WTC11 (cell line): ENCODE measurements around the gene PLPP3. TPM values are rescaled to one million over a fixed set of nuclear protein-coding genes. Genes with fewer than 3 reads are reported as not detected.

ENCODE experiments used
- ATAC-seq: fragments of 200-7000 bp; cut with Tn5 transposase; 2 replicates; pipeline ENCODE4 v1.10.0; 2021; ENCODE audit warnings: mild to moderate bottlenecking, moderate library complexity
- CTCF ChIA-PET: fragments of 300-600 bp; sonication (Branson Sonifier 250); formaldehyde crosslinking; loops from one replicate; lab custom pipeline; 2021; ENCODE audit warnings: antibody characterized with exemption; lab: Charles Lee
- POLR2A ChIA-PET: fragments of 350-600 bp; sonication (Branson Sonifier 250); formaldehyde crosslinking; loops from one replicate; lab custom pipeline; 2021; ENCODE audit warnings: antibody characterized with exemption; lab: Charles Lee
- DNase-seq: peaks from one replicate; pipeline ENCODE4 v3.0.0; 2021; ENCODE audit warnings: low spot score
- H3K27ac Mint-ChIP-seq: 2 replicates; pipeline ENCODE4 v1.8.0; 2021; ENCODE audit warnings: mixed read lengths
- H3K27me3 Mint-ChIP-seq: 2 replicates; pipeline ENCODE4 v1.8.0; 2021; ENCODE audit warnings: low read depth, mild to moderate bottlenecking, moderate library complexity, mixed read lengths
- H3K36me3 Mint-ChIP-seq: 2 replicates; pipeline ENCODE4 v1.8.0; 2021; ENCODE audit warnings: mixed read lengths
- H3K4me1 Mint-ChIP-seq: 2 replicates; pipeline ENCODE4 v1.8.0; 2022; ENCODE audit warnings: mixed read lengths
- H3K4me3 Mint-ChIP-seq: 2 replicates; pipeline ENCODE4 v1.8.0; 2021; ENCODE audit warnings: mild to moderate bottlenecking, moderate library complexity, mixed read lengths
- H3K9me3 Mint-ChIP-seq: 2 replicates; pipeline ENCODE4 v1.8.0; 2021; ENCODE audit warnings: mixed read lengths
- AFF4 ChIP-seq: sonication (generic); formaldehyde crosslinking; IDR thresholded peaks from 2 replicates; pipeline ENCODE4 v1.8.1; 2023; ENCODE audit warnings: mild to moderate bottlenecking, missing genetic modification reagents, borderline replicate concordance
- CTCF ChIP-seq: fragments of 200-600 bp; IDR thresholded peaks from 2 replicates; pipeline ENCODE4 v1.8.0; 2022; ENCODE audit warnings: antibody characterized with exemption
- ESRRA ChIP-seq: sonication (generic); formaldehyde crosslinking; IDR thresholded peaks from 2 replicates; pipeline ENCODE4 v1.8.1; 2022; ENCODE audit warnings: mild to moderate bottlenecking, missing genetic modification reagents, borderline replicate concordance
- FOXJ3 ChIP-seq: sonication (generic); formaldehyde crosslinking; IDR thresholded peaks from 2 replicates; pipeline ENCODE4 v1.9.0; 2021; ENCODE audit warnings: missing genetic modification reagents, mild to moderate bottlenecking, borderline replicate concordance
- FOXP1 ChIP-seq: sonication (generic); formaldehyde crosslinking; IDR thresholded peaks from 2 replicates; pipeline ENCODE4 v1.8.0; 2022; ENCODE audit warnings: missing genetic modification reagents, mild to moderate bottlenecking, moderate library complexity, borderline replicate concordance
- FOXP4 ChIP-seq: sonication (generic); formaldehyde crosslinking; IDR thresholded peaks from 2 replicates; pipeline ENCODE4 v1.8.0; 2022; ENCODE audit warnings: mild to moderate bottlenecking, missing genetic modification reagents
- GRHL2 ChIP-seq: fragments of 250-450 bp; sonication (Bioruptor Pico); IDR thresholded peaks from 2 replicates; pipeline ENCODE4 v1.8.0; 2022; ENCODE audit warnings: mild to moderate bottlenecking, moderate library complexity; ENCODE audit not compliant: insufficient replicate concordance, severe bottlenecking
- GTF2I ChIP-seq: fragments of 250-450 bp; sonication (Bioruptor Pico); conservative IDR thresholded peaks from 2 replicates; pipeline ENCODE4 v1.4.0; 2021; ENCODE audit warnings: mild to moderate bottlenecking
- HMGA2 ChIP-seq: fragments of 250-450 bp; sonication (Bioruptor Pico); IDR thresholded peaks from 2 replicates; pipeline ENCODE4 v1.4.0; 2021; ENCODE audit warnings: mild to moderate bottlenecking, moderate library complexity
- HMGXB4 ChIP-seq: sonication (generic); formaldehyde crosslinking; IDR thresholded peaks from 2 replicates; pipeline ENCODE4 v1.8.1; 2023; ENCODE audit warnings: mild to moderate bottlenecking, moderate library complexity, missing genetic modification reagents
- KAT7 ChIP-seq: sonication (generic); formaldehyde crosslinking; IDR thresholded peaks from 2 replicates; pipeline ENCODE4 v1.8.1; 2023; ENCODE audit warnings: missing genetic modification reagents, mild to moderate bottlenecking, borderline replicate concordance
- PRRX2 ChIP-seq: fragments of 250-450 bp; sonication (Bioruptor Pico); IDR thresholded peaks from 2 replicates; pipeline ENCODE4 v1.8.0; 2021; ENCODE audit warnings: mild to moderate bottlenecking
- SMAD3 ChIP-seq: sonication (generic); formaldehyde crosslinking; IDR thresholded peaks from 2 replicates; pipeline ENCODE4 v1.8.0; 2022; ENCODE audit warnings: missing genetic modification reagents, mild to moderate bottlenecking, borderline replicate concordance
- TEAD1 ChIP-seq: sonication (generic); formaldehyde crosslinking; IDR thresholded peaks from 2 replicates; pipeline ENCODE4 v1.8.0; 2022; ENCODE audit warnings: mild to moderate bottlenecking, missing genetic modification reagents
- TEAD4 ChIP-seq: sonication (generic); formaldehyde crosslinking; IDR thresholded peaks from 2 replicates; pipeline ENCODE4 v1.8.0; 2022; ENCODE audit warnings: mild to moderate bottlenecking, missing genetic modification reagents
- TP53 ChIP-seq: sonication (generic); formaldehyde crosslinking; IDR thresholded peaks from 2 replicates; pipeline ENCODE4 v1.8.1; 2023; ENCODE audit warnings: mild to moderate bottlenecking, missing genetic modification reagents
- ZBTB21 ChIP-seq: sonication (generic); formaldehyde crosslinking; IDR thresholded peaks from 2 replicates; pipeline ENCODE4 v1.8.1; 2023; ENCODE audit warnings: mild to moderate bottlenecking, missing genetic modification reagents, borderline replicate concordance
- ZMAT4 ChIP-seq: fragments of 250-450 bp; sonication (Bioruptor Pico); IDR thresholded peaks from 2 replicates; pipeline ENCODE4 v1.9.0; 2021; ENCODE audit warnings: mild to moderate bottlenecking
- ZNF512 ChIP-seq: sonication (generic); formaldehyde crosslinking; IDR thresholded peaks from 2 replicates; pipeline ENCODE4 v1.8.1; 2022; ENCODE audit warnings: missing genetic modification reagents, borderline replicate concordance
- total RNA-seq: library from RNA; stranded (reverse); gene quantifications from 3 replicates; pipeline ENCODE4 v1.2.3, GENCODE V29; 2021
- TF ChIP-seq, protein P1 (sequence below): sonication (generic); formaldehyde crosslinking; IDR thresholded peaks from 2 replicates; pipeline ENCODE4 v1.8.0; 2022; ENCODE audit warnings: mild to moderate bottlenecking, missing genetic modification reagents
- TF ChIP-seq, protein P2 (sequence below): sonication (generic); formaldehyde crosslinking; IDR thresholded peaks from 2 replicates; pipeline ENCODE4 v1.8.0; 2023; ENCODE audit warnings: missing genetic modification reagents

Gene PLPP3
- total RNA-seq, 1 experiment from 2014 or later: 31.0 TPM

DNA sequence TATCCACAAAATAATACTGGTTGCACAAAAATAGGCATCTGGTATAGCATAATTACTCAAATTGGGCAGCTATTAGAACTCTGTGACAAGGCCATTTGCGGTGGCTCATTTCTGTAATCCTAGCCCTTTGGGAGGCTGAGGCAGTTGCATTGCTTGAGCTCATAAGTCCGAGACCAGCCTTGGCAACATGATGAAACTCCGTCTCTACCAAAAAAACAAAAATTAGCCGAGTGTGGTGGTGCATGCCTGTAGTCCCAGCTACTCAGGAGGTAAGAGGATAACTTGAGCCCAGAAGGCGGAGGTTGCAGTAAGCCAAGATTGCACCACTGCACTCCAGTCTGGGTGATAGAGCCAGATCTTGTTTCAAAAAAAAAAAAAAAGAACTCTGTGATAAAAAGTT is 36.7 kb downstream of the PLPP3 start (continued):
- TF ChIP-seq KAT7: no peak
- no peak for TF ChIP-seq TEAD1 (CRISPR knock-in tag)
- TF ChIP-seq GRHL2 (CRISPR knock-in tag): no peak
- TF ChIP-seq, protein P1, sequence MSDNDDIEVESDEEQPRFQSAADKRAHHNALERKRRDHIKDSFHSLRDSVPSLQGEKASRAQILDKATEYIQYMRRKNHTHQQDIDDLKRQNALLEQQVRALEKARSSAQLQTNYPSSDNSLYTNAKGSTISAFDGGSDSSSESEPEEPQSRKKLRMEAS: no peak
- no peak for TF ChIP-seq PRRX2 (CRISPR knock-in tag)
- TF ChIP-seq ZNF512 (CRISPR knock-in tag): no peak

DNA sequence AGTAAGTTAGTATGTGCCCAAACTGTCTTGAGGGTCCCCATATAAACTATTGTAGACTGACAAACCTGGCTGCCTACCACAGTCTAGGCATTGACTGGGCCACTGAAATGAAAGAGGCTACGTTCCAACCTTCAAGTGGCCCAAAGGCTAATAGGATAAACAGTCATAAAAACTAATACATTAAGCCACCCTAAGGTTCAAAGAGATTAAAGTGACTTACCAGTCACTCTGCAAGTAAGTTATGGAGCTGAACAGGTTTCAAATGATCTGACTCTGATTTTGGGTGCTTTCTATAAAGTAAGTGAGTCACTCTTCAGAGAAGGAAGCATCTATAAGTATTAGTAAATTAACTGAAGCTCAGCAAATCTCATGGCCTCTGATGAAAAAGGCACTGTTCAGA is 38.0 kb downstream of the PLPP3 start:
- no peak for TF ChIP-seq TP53 (CRISPR knock-in tag)
- no peak for TF ChIP-seq FOXP4 (CRISPR knock-in tag)
- no peak for TF ChIP-seq TEAD4 (CRISPR knock-in tag)
- TF ChIP-seq AFF4: no peak
- TF ChIP-seq ZMAT4: no peak
- no peak for TF ChIP-seq SMAD3 (CRISPR knock-in tag)
- TF ChIP-seq, protein P1: no peak
- TF ChIP-seq HMGXB4 (CRISPR knock-in tag): no peak
- TF ChIP-seq ZBTB21: no peak
- TF ChIP-seq, all 79 proteins: peak for 0
- ATAC-seq (no peak), DNase-seq (no peak)
- ChIA-PET CTCF (no interaction called here), POLR2A (no interaction called here)
- peak overlapping the region; percentile 57 for H3K27ac Mint-ChIP-seq
- H3K4me1 Mint-ChIP-seq: peaks cover 24% of the 10 kb centered on the region
- H3K36me3 Mint-ChIP-seq: peaks cover 30% of the 10 kb centered on the region
- no peaks in the 10 kb centered on the region for H3K9me3 Mint-ChIP-seq
- no peaks in the 10 kb centered on the region for H3K27me3 Mint-ChIP-seq
- no peak overlapping the region for H3K4me3 Mint-ChIP-seq

GRCh38 chr1:56540467-56540866 is 38.9 kb downstream of the PLPP3 start:
- no peaks in the 10 kb centered on the region for H3K9me3 Mint-ChIP-seq
- ChIA-PET POLR2A (no interaction called here), CTCF (no interaction called here)
- peaks cover 14% of the 10 kb centered on the region for H3K4me1 Mint-ChIP-seq
- ATAC-seq (no peak), DNase-seq (no peak)
- peak overlapping the region; percentile 95 for H3K27ac Mint-ChIP-seq
- no peak overlapping the region for H3K4me3 Mint-ChIP-seq
- no peaks in the 10 kb centered on the region for H3K27me3 Mint-ChIP-seq
- peaks cover 30% of the 10 kb centered on the region for H3K36me3 Mint-ChIP-seq
- TF ChIP-seq ESRRA: no peak
- no peak for TF ChIP-seq KAT7
- no peak for TF ChIP-seq FOXJ3 (CRISPR knock-in tag)
- TF ChIP-seq GTF2I (CRISPR knock-in tag): no peak
- TF ChIP-seq CTCF: no peak
- TF ChIP-seq HMGA2: no peak
- TF ChIP-seq, protein P2, sequence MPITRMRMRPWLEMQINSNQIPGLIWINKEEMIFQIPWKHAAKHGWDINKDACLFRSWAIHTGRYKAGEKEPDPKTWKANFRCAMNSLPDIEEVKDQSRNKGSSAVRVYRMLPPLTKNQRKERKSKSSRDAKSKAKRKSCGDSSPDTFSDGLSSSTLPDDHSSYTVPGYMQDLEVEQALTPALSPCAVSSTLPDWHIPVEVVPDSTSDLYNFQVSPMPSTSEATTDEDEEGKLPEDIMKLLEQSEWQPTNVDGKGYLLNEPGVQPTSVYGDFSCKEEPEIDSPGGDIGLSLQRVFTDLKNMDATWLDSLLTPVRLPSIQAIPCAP (CRISPR knock-in tag): no peak
- TF ChIP-seq ZMAT4: no peak
- TF ChIP-seq FOXP1 (CRISPR knock-in tag): no peak
